ENCODE measurements around the gene NLRP13.
"Not testable (repeated sequence)": the region's sequence is repeated elsewhere in the genome, so short reads cannot be mapped to it uniquely, and the experiment has no call there.

The NLRP13 gene

GRCh38 chr19:55931936-55932386 lies at the start of gene NLRP13:
Gene NLRP13 (minus strand): TSS chr19:55932336. CDS start chr19:55932311, 25 bp downstream.
- no peak for DNase-seq

- DNase-seq: no peak
These were observed 48.3 kb upstream of the NLRP13 start for GRCh38 chr19:55980415-55980814.

GRCh38 chr19:55973982-55974381 lies 41.8 kb upstream of the NLRP13 start:
- DNase-seq: no peak

GRCh38 chr19:55962186-55962585 lies 30.1 kb upstream of the NLRP13 start:
- no peak for DNase-seq

GRCh38 chr19:55959996-55960675 lies 28.0 kb upstream of the NLRP13 start:
- no peak for DNase-seq

- DNase-seq: no peak
These were observed 26.2 kb upstream of the NLRP13 start for GRCh38 chr19:55958356-55958755.

- no peak for DNase-seq
These were observed 24.3 kb upstream of the NLRP13 start for GRCh38 chr19:55956431-55956830.

- DNase-seq: not testable (repeated sequence)
These were observed 18.4 kb upstream of the NLRP13 start for GRCh38 chr19:55950566-55950965.

- no peak for DNase-seq
These were observed 15.4 kb upstream of the NLRP13 start, which contains the start of gene NLRP8 for GRCh38 chr19:55947532-55947931. Gene NLRP8 (plus strand): TSS chr19:55947832.

- no peak for DNase-seq
These were observed 8.2 kb upstream of the NLRP13 start for GRCh38 chr19:55940306-55940705.

GRCh38 chr19:55939206-55939605 lies 7.1 kb upstream of the NLRP13 start:
- no peak for DNase-seq

GRCh38 chr19:55935206-55935605 lies 3.1 kb upstream of the NLRP13 start:
- no peak for DNase-seq

- DNase-seq: no peak
These were observed 1.1 kb downstream of the NLRP13 start for GRCh38 chr19:55930996-55931515.

GRCh38 chr19:55929258-55929657 lies 2.9 kb downstream of the NLRP13 start:
- not testable (repeated sequence) for DNase-seq

- DNase-seq: no peak
These were observed 4.1 kb downstream of the NLRP13 start for GRCh38 chr19:55927991-55928390.

GRCh38 chr19:55923556-55923955 lies 8.6 kb downstream of the NLRP13 start:
- no peak for DNase-seq

GRCh38 chr19:55913643-55914268 lies 18.4 kb downstream of the NLRP13 start:
- peak; percentile 8 for DNase-seq

- no peak for DNase-seq
These were observed 19.2 kb downstream of the NLRP13 start for GRCh38 chr19:55912916-55913315.

GRCh38 chr19:55909801-55910200 lies 22.3 kb downstream of the NLRP13 start:
- DNase-seq: no peak

- DNase-seq: no peak
These were observed 24.4 kb downstream of the NLRP13 start for GRCh38 chr19:55907746-55908145.

- no peak for DNase-seq
These were observed 24.9 kb downstream of the NLRP13 start for GRCh38 chr19:55907286-55907685.

GRCh38 chr19:55902080-55902751 lies 29.9 kb downstream of the NLRP13 start:
- DNase-seq: no peak

- no peak for DNase-seq
These were observed 30.6 kb downstream of the NLRP13 start for GRCh38 chr19:55901369-55902079.

Data from NCI-H226 (cell line).